ENCODE results near the gene ICAM2.

- TF ChIP-seq POLR2AphosphoS5 (IDR thresholded peaks at IDR 0.05) (no peak), POLR2A (IDR thresholded peaks at IDR 0.05) (no peak), CTCF (IDR thresholded peaks at IDR 0.05) (no peak)
Measured at GRCh38 chr17:63987221-63988126, 33.0 kb downstream of the ICAM2 start.
